OCI-LY1 (cell line): Measurements from ENCODE around the gene GFOD1.

Experiments used
- EZH2 ChIP-seq: fragments of 200-600 bp; sonication (generic), shearing (Covaris generic); IDR thresholded peaks from 2 replicates; pipeline ENCODE4 v1.8.0; 2017; ENCODE audit warnings: borderline replicate concordance, mixed run types, mild to moderate bottlenecking, antibody characterized with exemption, low read length, moderate library complexity, mixed read lengths
- TF ChIP-seq, protein P1 (sequence below): fragments of 200-600 bp; sonication (generic), shearing (Covaris generic); IDR thresholded peaks from 2 replicates; pipeline ENCODE4 v1.5.1; 2017; ENCODE audit warnings: mild to moderate bottlenecking, antibody characterized with exemption, low read length, moderate library complexity, mixed read lengths

GRCh38 chr6:13474360-13474759 is 13.0 kb downstream of the GFOD1 start:
- TF ChIP-seq, protein P1, sequence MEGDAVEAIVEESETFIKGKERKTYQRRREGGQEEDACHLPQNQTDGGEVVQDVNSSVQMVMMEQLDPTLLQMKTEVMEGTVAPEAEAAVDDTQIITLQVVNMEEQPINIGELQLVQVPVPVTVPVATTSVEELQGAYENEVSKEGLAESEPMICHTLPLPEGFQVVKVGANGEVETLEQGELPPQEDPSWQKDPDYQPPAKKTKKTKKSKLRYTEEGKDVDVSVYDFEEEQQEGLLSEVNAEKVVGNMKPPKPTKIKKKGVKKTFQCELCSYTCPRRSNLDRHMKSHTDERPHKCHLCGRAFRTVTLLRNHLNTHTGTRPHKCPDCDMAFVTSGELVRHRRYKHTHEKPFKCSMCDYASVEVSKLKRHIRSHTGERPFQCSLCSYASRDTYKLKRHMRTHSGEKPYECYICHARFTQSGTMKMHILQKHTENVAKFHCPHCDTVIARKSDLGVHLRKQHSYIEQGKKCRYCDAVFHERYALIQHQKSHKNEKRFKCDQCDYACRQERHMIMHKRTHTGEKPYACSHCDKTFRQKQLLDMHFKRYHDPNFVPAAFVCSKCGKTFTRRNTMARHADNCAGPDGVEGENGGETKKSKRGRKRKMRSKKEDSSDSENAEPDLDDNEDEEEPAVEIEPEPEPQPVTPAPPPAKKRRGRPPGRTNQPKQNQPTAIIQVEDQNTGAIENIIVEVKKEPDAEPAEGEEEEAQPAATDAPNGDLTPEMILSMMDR: no peak
- TF ChIP-seq EZH2: no peak
